K562 (cell line): ENCODE data around the gene PIGM. TPM values are rescaled to one million over a fixed set of nuclear protein-coding genes. Genes with fewer than 3 reads are reported as not detected.

Experiments used
- ATAC-seq: fragments of 200-7000 bp; cut with Tn5 transposase; 3 replicates; pipeline ENCODE4 v1.9.1; 2020; ENCODE audit warnings: moderate library complexity
- BruUV-seq: library from RNA; stranded (reverse); fragments of 400-500 nt; replicated peaks from 2 replicates; lab custom pipeline; 2021; lab: Mats Ljungman, UMichigan
- CTCF ChIA-PET: fragments of 300-600 bp; formaldehyde crosslinking; extraction: SDS; loops from one replicate; lab custom pipeline; 2021; ENCODE audit warnings: low intra/inter-chr PET ratio; lab: Yijun Ruan, JAX
- POLR2A ChIA-PET: fragments of 300-600, 350-650 bp; sonication (Branson Sonifier 250); formaldehyde crosslinking; extraction: SDS; loops from one replicate; lab custom pipeline; 2021; ENCODE audit warnings: antibody characterized with exemption, inconsistent platforms; lab: Yijun Ruan, JAX
- DNase-seq, 4 experiments: peaks; one replicate each; pipeline versions ENCODE4 v3.0.0 to v3.0.0-alpha.2; 2011 to 2018; ENCODE audit warnings: low spot score in 3 of 4, mixed read lengths in 3 of 4; ENCODE audit errors: extremely low read depth in 1 of 4
- FAIRE-seq: peaks from 2 replicates; lab custom pipeline; 2011; peaks lifted over from hg19 to GRCh38; lab: Jason Lieb, UNC
- H2AFZ ChIP-seq: 2 replicates; pipeline ENCODE4 v1.6.0; 2011; ENCODE audit warnings: low read depth, low read length, control low read depth, inconsistent platforms
- H3K27ac ChIP-seq: fragments of 200-600 bp; 3 replicates; pipeline ENCODE4 v1.8.0; 2011; ENCODE audit warnings: low read depth, mild to moderate bottlenecking, control low read depth, inconsistent platforms, low read length, moderate library complexity, mixed read lengths; ENCODE audit errors: extremely low read depth
- H3K27me3 ChIP-seq, 2 experiments: fragments of 300-600 bp in 1 of 2; 2 replicates in 1 of 2; 3 replicates in 1 of 2; pipeline versions ENCODE4 v1.6.0 to v1.8.0; 2011; ENCODE audit warnings: inconsistent platforms in 2 of 2, low read length in 2 of 2, mild to moderate bottlenecking in 1 of 2, mixed read lengths in 1 of 2, moderate library complexity in 1 of 2; ENCODE audit not compliant: control insufficient read depth in 2 of 2, insufficient read depth in 2 of 2
- H3K36me3 ChIP-seq: fragments of 300-600 bp; 3 replicates; pipeline ENCODE4 v1.8.0; 2011; ENCODE audit warnings: mild to moderate bottlenecking, low read length, inconsistent platforms; ENCODE audit not compliant: control insufficient read depth, insufficient read depth
- H3K4me1 ChIP-seq, 2 experiments: fragments of 200-600 bp in 1 of 2; replicated peaks in 1 of 2; 2 replicates in 1 of 2; 3 replicates in 1 of 2; pipeline versions ENCODE4 v1.5.1 to v1.8.0; 2011; ENCODE audit warnings: inconsistent platforms in 2 of 2, low read length in 2 of 2, mild to moderate bottlenecking in 1 of 2, mixed read lengths in 1 of 2, moderate library complexity in 1 of 2; ENCODE audit not compliant: control insufficient read depth in 2 of 2, insufficient read depth in 2 of 2
- H3K4me2 ChIP-seq: 2 replicates; pipeline ENCODE4 v1.6.1; 2011; ENCODE audit warnings: low read length, control low read depth, inconsistent platforms, mixed read lengths; ENCODE audit not compliant: insufficient read depth
- H3K4me3 ChIP-seq: fragments of 200-600 bp; sonication (generic), shearing (Covaris generic); 2 replicates; pipeline ENCODE4 v1.5.1; 2016; ENCODE audit warnings: control low read depth, inconsistent platforms
- H3K79me2 ChIP-seq: fragments of 200-600 bp; 3 replicates; pipeline ENCODE4 v1.8.0; 2011; ENCODE audit warnings: low read length, inconsistent platforms; ENCODE audit not compliant: control insufficient read depth, insufficient read depth
- H3K9ac ChIP-seq, 2 experiments: 2 replicates each; pipeline versions ENCODE4 v1.6.0 to v1.6.1; 2011; ENCODE audit warnings: low read depth in 2 of 2, low read length in 2 of 2, control low read depth in 1 of 2, inconsistent platforms in 1 of 2, mild to moderate bottlenecking in 1 of 2, mixed read lengths in 1 of 2; ENCODE audit not compliant: insufficient read depth in 1 of 2
- H3K9me1 ChIP-seq: one replicate; pipeline ENCODE4 v1.6.0; 2011; ENCODE audit warnings: inconsistent platforms, mild to moderate bottlenecking, low read length, moderate library complexity; ENCODE audit not compliant: control insufficient read depth, insufficient read depth
- H3K9me3 ChIP-seq: replicated peaks from 2 replicates; pipeline ENCODE4 v1.5.1; 2011; ENCODE audit warnings: low read depth, low read length, inconsistent platforms; ENCODE audit not compliant: control insufficient read depth, insufficient read depth
- H4K20me1 ChIP-seq: replicated peaks from 2 replicates; pipeline ENCODE4 v1.6.1; 2011; ENCODE audit warnings: low read length, inconsistent platforms, mixed read lengths; ENCODE audit not compliant: control insufficient read depth, insufficient read depth
- FOXM1 ChIP-seq, 2 experiments: fragments of 450-650 bp in 1 of 2; sonication (generic) in 1 of 2; formaldehyde crosslinking in 1 of 2; IDR thresholded peaks; 2 replicates each; pipeline versions ENCODE4 v1.6.1 to v1.9.0; 2017 to 2022; ENCODE audit warnings: low read depth in 2 of 2, mild to moderate bottlenecking in 2 of 2, missing genetic modification reagents in 1 of 2, moderate library complexity in 1 of 2
- NR2C1 ChIP-seq, 2 experiments: fragments of 450-650 bp; IDR thresholded peaks; 2 replicates each; pipeline ENCODE4 v1.6.1; 2017; ENCODE audit warnings: mild to moderate bottlenecking in 2 of 2, antibody characterized with exemption in 1 of 2, inconsistent platforms in 1 of 2, missing compliant biosample characterization in 1 of 2, missing genetic modification characterization in 1 of 2
- PATZ1 ChIP-seq: fragments of 250-450 bp; sonication (Bioruptor Pico); IDR thresholded peaks from 2 replicates; pipeline ENCODE4 v1.5.0; 2020; ENCODE audit warnings: mild to moderate bottlenecking, borderline replicate concordance
- POLR2A ChIP-seq: fragments of 450-650 bp; conservative IDR thresholded peaks from 2 replicates; pipeline ENCODE4 v1.6.1; 2016
- UBTF ChIP-seq, 2 experiments: IDR thresholded peaks; 2 replicates each; pipeline ENCODE4 v1.6.1; 2012; ENCODE audit warnings: improper control_type of control experiment in 2 of 2, low read depth in 2 of 2, low read length in 2 of 2, borderline replicate concordance in 1 of 2
- ZC3H11A ChIP-seq: IDR thresholded peaks from 2 replicates; pipeline ENCODE4 v1.6.1; 2012; ENCODE audit warnings: low read depth, low read length, improper control_type of control experiment
- ZKSCAN8 ChIP-seq: fragments of 200-800 bp; sonication (Bioruptor generic); IDR thresholded peaks from 2 replicates; pipeline ENCODE4 v1.6.1; 2016; ENCODE audit warnings: missing genetic modification characterization, missing compliant biosample characterization
- ZMIZ1 ChIP-seq, 2 experiments: fragments of 150-350 bp in 1 of 2; IDR thresholded peaks; 2 replicates each; pipeline ENCODE4 v1.6.1; 2012 to 2016; ENCODE audit warnings: low read depth in 2 of 2, low read length in 2 of 2, mild to moderate bottlenecking in 1 of 2, moderate library complexity in 1 of 2
- ZNF175 ChIP-seq: fragments of 200-800 bp; sonication (Bioruptor generic); IDR thresholded peaks from 2 replicates; pipeline ENCODE4 v1.6.1; 2016; ENCODE audit warnings: low read depth, mild to moderate bottlenecking, missing genetic modification characterization, missing compliant biosample characterization
- ZNF395 ChIP-seq: fragments of 200-800 bp; sonication (Bioruptor generic); IDR thresholded peaks from 2 replicates; pipeline ENCODE4 v1.6.1; 2017; ENCODE audit warnings: missing genetic modification characterization, missing compliant biosample characterization
- ZNF551 ChIP-seq: fragments of 250-450 bp; sonication (Bioruptor Pico); IDR thresholded peaks from 2 replicates; pipeline ENCODE4 v1.5.0; 2021; ENCODE audit warnings: mild to moderate bottlenecking, moderate library complexity
- ZNF766 ChIP-seq: fragments of 200-800 bp; sonication (Bioruptor generic); conservative IDR thresholded peaks from 2 replicates; pipeline ENCODE4 v1.6.1; 2016; ENCODE audit warnings: missing genetic modification characterization, missing compliant biosample characterization
- WGBS: fragments of 100-300 bp; shearing (Covaris generic); methylation state at CpG from one replicate; pipeline ENCODE4 v1.1.6; 2016; ENCODE audit warnings: low coverage, mixed read lengths; ENCODE audit not compliant: insufficient coverage; ENCODE audit errors: missing lambda C conversion rate; 5-methylcytosine and 5-hydroxymethylcytosine counted together
- in situ Hi-C: fragments of 300-500 bp; cut with MboI; formaldehyde crosslinking; loops from 4 replicates; pipeline ENCODE4 v1.15.0; 2018; ENCODE audit warnings: inconsistent platforms, mixed read lengths
- intact Hi-C: fragments of 100-400 bp; cut with micrococcal nuclease; formaldehyde crosslinking; loops from 2 replicates; pipeline ENCODE4 v1.14.2; 2022
- polyA plus RNA-seq, 8 experiments: library from polyadenylated mRNA; depleted of rRNA in 4 of 8; stranded (reverse) in 5 of 8; unstranded in 3 of 8; fragments of >200 nt; fragmentation: Nextera tagmentation in 2 of 8; fragmentation: Illumina TruSeq in 1 of 8; extraction: Ambion mirVana in 2 of 8; extraction: Trizol in 1 of 8; gene quantifications; 2 replicates each; pipeline versions ENCODE4 v1.2.1 to v1.2.3, GENCODE V29; 2011 to 2014; ENCODE audit warnings: inconsistent platforms in 1 of 8, missing spikeins in 1 of 8
- total RNA-seq, 7 experiments: library from RNA; depleted of rRNA in 6 of 7; stranded (reverse); fragments of >200 nt in 6 of 7; fragmentation: Illumina TruSeq in 2 of 7; extraction: Trizol in 2 of 7; gene quantifications; 2 replicates each; pipeline versions ENCODE4 v1.2.1 to v1.2.3, GENCODE V29; 2011 to 2021; ENCODE audit warnings: low replicate concordance in 1 of 7

PIGM gene
- total and polyA plus RNA-seq, 9 of the 15 experiments (the other 6 are each of a cell fraction or from before 2014, with no cell fraction given), result 2.6 to 6.7 (median 4.3) TPM

GRCh38 chr1:159986531-159986930 is 45.3 kb downstream of the PIGM start:
- H3K4me3 ChIP-seq, result no peak overlapping the region
- H3K36me3 ChIP-seq, result no peaks in the 10 kb centered on the region
- intact Hi-C loops (no loop called here), in situ Hi-C loops (loop anchor here (25.0 kb wide), 1 partner anchor 799 kb away; no protein-coding TSS in a partner anchor)
- FAIRE-seq (no peak), DNase-seq (no peak), ATAC-seq (no peak)
- no peak overlapping the region for H3K4me2 ChIP-seq
- no TSS peak for BruUV-seq
- no peak overlapping the region for H2AFZ ChIP-seq
- no peak overlapping the region for H3K9ac ChIP-seq
- ChIA-PET POLR2A (interaction anchor here (0.6 to 1.3 kb wide), 2 partner anchors 21 to 375 kb away, joined by 3 read pairs; no protein-coding TSS in a partner anchor), CTCF (no interaction called here)
- H3K27ac ChIP-seq, result no peak overlapping the region
- H3K9me3 ChIP-seq, result no peaks in the 10 kb centered on the region
- no peaks in the 10 kb centered on the region for H3K4me1 ChIP-seq
- H4K20me1 ChIP-seq, result no peaks in the 10 kb centered on the region
- no peaks in the 10 kb centered on the region for H3K79me2 ChIP-seq
- peaks cover 8 to 24% of the 10 kb centered on the region in 2 experiments; a peak in 3 of 5 replicates for H3K27me3 ChIP-seq
- 0% methylated on average over 1 of the region's 1 CpG for WGBS
- H3K9me1 ChIP-seq, result no peaks in the 10 kb centered on the region
- TF ChIP-seq FOXM1 (IDR thresholded peaks at IDR 0.05; ENCODE audit: low read depth) (no peak), FOXM1 (CRISPR knock-in tag; IDR thresholded peaks at IDR 0.05; ENCODE audit: low read depth) (no peak), ZNF175 (CRISPR knock-in tag) (no peak), ZNF551 (CRISPR knock-in tag) (no peak), PATZ1 (CRISPR knock-in tag) (no peak), ZNF395 (CRISPR knock-in tag) (no peak), POLR2A (no peak), ZNF766 (CRISPR knock-in tag) (no peak), ZKSCAN8 (CRISPR knock-in tag) (no peak), ZC3H11A (no peak), UBTF (IDR thresholded peaks at IDR 0.05; ENCODE audit: borderline replicate concordance in 1 of 2, low read depth in 2 of 2, low read length in 2 of 2) (no peak), NR2C1 (IDR thresholded peaks at IDR 0.05) (no peak), NR2C1 (tag; IDR thresholded peaks at IDR 0.05) (no peak), ZMIZ1 (IDR thresholded peaks at IDR 0.05; ENCODE audit: low read depth in 2 of 2, low read length in 2 of 2) (no peak)
